Suprapubic skin (tissue), 3 donors: ENCODE measurements around the gene ESPNL.

Source experiments
- EP300 ChIP-seq: sonication (generic); formaldehyde crosslinking; IDR thresholded peaks from one replicate; pipeline ENCODE4 v1.6.1; 2017; ENCODE audit warnings: antibody characterized with exemption
- POLR2A ChIP-seq, 2 donors: fragments of 450-650 bp; IDR thresholded peaks; one replicate each; pipeline ENCODE4 v1.6.1; 2017; ENCODE audit warnings: antibody characterized with exemption in 2 of 2, mild to moderate bottlenecking in 2 of 2, moderate library complexity in 2 of 2
- TF ChIP-seq, protein P1 (sequence below), 2 donors: fragments of 200-600 bp in 1 of 2; fragments of 450-650 bp in 1 of 2; sonication (generic) in 1 of 2; IDR thresholded peaks; one replicate each; pipeline ENCODE4 v1.5.1; 2016 to 2019; ENCODE audit warnings: antibody characterized with exemption in 2 of 2, mild to moderate bottlenecking in 1 of 2, moderate library complexity in 1 of 2

DNA sequence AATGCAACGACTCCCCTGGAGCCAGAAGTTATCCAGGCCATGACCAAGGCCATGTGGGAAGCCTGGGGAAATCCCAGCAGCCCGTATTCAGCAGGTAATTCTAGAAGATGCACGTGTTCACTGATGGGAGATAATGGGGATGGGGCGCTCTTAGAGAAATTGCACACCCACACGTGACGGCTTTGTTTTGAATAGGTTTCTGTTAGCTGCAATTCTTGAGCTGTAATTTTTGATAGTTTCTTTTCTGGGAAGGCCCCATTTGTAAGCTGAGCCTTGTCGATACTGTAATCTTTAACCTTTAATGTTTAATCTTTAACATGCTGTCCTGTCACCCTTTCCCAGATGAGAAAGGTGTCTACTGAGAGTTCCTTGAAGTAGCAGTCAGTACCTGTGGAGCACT lies 35.8 kb upstream of the ESPNL start:
- TF ChIP-seq, protein P1, sequence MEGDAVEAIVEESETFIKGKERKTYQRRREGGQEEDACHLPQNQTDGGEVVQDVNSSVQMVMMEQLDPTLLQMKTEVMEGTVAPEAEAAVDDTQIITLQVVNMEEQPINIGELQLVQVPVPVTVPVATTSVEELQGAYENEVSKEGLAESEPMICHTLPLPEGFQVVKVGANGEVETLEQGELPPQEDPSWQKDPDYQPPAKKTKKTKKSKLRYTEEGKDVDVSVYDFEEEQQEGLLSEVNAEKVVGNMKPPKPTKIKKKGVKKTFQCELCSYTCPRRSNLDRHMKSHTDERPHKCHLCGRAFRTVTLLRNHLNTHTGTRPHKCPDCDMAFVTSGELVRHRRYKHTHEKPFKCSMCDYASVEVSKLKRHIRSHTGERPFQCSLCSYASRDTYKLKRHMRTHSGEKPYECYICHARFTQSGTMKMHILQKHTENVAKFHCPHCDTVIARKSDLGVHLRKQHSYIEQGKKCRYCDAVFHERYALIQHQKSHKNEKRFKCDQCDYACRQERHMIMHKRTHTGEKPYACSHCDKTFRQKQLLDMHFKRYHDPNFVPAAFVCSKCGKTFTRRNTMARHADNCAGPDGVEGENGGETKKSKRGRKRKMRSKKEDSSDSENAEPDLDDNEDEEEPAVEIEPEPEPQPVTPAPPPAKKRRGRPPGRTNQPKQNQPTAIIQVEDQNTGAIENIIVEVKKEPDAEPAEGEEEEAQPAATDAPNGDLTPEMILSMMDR (IDR thresholded peaks at IDR 0.05), result no peak
- TF ChIP-seq POLR2A (IDR thresholded peaks at IDR 0.05) (no peak), EP300 (no peak)
